A673 (cell line): Measurements from ENCODE around the gene OR8B12.

Experiments
- CTCF ChIP-seq: fragments of 300-800, 200-600 bp; sonication (generic); conservative IDR thresholded peaks from 2 replicates; pipeline ENCODE4 v1.5.1; 2017; ENCODE audit warnings: low read depth, mild to moderate bottlenecking, antibody characterized with exemption, low read length, moderate library complexity, mixed read lengths
- EZH2 ChIP-seq: fragments of 200-600 bp; sonication (generic); IDR thresholded peaks from 2 replicates; pipeline ENCODE4 v1.6.1; 2017; ENCODE audit warnings: borderline replicate concordance, low read depth, mild to moderate bottlenecking, mixed read lengths, antibody characterized with exemption, low read length; ENCODE audit not compliant: poor library complexity, severe bottlenecking

- TF ChIP-seq CTCF (no peak), EZH2 (no peak)
Measured at GRCh38 chr11:124533626-124534025, 9.8 kb downstream of the OR8B12 start.
